DMS 273 treated with DMSO at 0.1 percent for 48 hours (cell line): Measurements from ENCODE around the gene PGBD5.
A peak's percentile ranks its signal among the peaks of the same experiment; 100 is the strongest.
"Not testable (repeated sequence)": the region's sequence is repeated elsewhere in the genome, so short reads cannot be mapped to it uniquely, and the experiment has no call there.

Experiments
- DNase-seq: peaks from one replicate; lab custom pipeline; 2025; lab: John Stamatoyannopoulos, UW

Gene PGBD5, protein sequence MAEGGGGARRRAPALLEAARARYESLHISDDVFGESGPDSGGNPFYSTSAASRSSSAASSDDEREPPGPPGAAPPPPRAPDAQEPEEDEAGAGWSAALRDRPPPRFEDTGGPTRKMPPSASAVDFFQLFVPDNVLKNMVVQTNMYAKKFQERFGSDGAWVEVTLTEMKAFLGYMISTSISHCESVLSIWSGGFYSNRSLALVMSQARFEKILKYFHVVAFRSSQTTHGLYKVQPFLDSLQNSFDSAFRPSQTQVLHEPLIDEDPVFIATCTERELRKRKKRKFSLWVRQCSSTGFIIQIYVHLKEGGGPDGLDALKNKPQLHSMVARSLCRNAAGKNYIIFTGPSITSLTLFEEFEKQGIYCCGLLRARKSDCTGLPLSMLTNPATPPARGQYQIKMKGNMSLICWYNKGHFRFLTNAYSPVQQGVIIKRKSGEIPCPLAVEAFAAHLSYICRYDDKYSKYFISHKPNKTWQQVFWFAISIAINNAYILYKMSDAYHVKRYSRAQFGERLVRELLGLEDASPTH

DNA sequence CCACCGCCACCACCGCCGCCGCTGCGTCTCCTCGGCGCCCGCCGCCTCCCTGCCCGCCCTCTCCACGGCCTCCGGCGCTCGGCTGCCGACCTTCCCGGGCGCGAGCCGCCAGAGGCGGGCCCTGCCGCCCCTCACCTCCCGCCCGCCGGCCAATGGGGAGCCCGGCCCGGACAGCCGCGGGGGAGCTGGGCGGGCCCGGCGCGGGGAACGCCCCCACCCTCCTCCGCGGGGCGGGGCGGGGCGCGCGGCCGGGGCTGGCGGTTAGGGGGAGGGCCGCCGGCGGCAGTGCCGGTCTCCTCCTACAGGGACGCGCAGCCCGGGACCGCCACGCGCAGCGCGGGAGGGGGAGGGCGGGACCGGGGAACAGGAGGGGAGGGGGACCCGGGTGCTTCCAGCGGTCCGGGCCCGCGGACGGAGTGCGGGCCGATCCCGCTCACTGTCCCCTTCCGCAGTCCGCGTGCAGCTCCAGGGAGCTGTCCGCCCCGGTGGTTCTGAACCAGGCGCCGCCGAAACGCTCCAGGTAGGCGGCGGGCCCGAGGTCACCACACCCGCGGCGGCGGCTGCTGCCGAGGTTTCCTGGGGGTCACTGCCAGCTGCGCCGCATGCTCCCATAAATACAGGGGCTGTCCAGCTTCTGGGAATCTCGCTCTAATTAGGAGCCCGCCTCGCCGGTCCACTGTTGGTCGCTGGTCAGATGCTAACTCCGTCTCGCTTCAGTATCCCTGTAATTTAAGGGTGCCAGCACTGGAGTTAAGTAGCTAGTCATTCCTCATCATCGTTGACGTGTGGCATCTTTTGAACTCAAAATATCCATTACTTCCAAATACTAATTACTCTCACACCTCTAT lies at the start of gene PGBD5:
Gene PGBD5, minus strand, starts transcription at position 87 of the 848 bp plus-strand sequence. CDS start 404 bp downstream, outside the sequence.
- DNase-seq, result peak; percentile 54

DNA sequence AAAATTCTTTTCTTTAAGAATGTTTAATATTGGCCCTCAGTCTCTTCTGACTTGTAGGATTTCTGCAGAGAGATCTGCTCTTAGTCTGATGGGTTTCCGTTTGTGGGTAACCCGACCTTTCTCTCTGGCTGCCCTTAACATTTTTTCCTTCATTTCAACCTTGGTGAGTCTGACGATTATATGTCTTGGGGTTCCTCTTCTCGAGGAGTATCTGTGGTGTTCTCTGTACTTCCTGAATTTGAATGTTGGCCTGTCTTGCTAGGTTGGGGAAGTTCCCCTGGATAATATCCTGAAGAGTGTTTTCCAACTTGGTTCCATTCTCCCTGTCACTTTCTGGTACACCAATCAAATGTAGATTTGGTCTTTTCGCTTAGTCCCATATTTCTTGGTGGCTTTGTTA lies 48.8 kb upstream of the PGBD5 start:
- not testable (repeated sequence) for DNase-seq

DNA sequence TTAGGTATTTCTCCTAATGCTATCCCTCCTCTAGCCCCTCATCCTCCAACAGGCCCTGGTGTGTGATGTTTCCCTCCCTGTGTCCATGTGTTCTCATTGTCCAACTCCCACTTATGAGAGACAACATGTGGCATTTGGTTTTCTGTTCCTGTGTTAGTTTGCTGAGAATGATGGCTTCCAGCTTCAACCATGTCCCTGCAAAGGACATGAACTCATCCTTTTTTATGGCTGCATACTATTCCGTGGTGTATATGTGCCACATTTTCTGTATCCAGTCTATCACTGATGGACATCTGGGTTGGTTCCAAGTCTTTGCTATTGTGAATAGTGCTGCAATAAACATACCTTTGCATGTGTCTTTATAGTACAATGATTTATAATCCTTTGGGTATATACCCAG lies 44.6 kb upstream of the PGBD5 start:
- DNase-seq, result not testable (repeated sequence)

DNA sequence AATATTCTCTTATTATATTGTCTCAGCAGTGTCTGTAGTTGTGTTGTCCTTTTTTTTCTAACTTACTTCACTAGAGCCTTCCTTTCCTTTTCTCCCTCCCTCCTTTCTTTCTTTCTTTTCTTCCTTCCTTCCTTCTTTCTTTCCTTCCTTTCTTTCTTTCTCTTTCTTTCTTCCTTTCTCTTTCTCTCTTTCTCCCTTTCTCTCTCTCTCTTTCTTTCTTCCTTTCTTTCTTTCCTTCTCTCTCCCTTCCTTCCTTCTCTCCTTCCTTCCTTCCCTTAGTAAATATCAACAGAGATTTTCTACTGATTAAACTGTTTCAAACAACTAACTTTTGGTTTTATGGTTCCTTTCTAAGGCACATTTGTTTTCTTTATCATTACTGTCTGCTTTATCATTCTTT lies 43.1 kb upstream of the PGBD5 start:
- DNase-seq, result no peak

DNA sequence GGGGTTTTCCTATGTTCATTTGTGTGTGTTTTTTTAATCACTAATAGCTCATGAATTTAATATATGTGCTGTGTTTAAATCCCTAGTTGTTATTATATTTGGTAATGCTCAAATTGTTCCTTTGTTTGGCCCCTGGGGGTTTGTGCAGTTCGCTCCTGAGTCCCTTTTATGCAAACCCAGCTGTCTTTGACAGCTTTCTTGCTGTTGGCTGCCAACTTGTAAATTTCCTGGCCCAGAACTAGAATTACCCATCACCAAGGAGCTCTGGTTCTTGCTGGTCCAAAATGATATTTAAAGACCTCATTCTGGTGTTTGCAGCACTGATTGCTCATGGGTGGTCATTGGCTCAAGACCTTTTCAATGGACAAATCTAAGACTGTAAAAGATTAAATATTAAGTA lies 39.6 kb upstream of the PGBD5 start:
- peak; percentile 22 for DNase-seq

DNA sequence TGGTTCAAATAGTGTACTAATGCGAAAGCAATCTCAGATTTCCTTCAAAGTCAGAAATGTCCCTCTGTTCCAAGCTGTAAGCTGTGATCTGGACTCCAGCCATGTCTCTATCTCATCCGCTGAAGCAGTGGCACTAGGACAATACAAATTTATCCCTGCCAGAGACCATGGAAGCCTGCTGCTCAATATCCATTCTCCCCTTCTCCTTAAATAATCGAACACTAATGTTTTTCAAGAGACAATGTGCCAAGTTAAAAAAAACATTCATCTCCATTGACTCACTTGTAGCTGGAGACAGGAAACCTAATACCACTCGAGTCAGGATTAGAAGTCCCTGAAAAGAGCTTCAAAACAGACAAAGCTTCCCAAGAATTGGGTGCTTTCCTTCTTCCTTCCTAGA lies 38.5 kb upstream of the PGBD5 start:
- DNase-seq, result no peak

DNA sequence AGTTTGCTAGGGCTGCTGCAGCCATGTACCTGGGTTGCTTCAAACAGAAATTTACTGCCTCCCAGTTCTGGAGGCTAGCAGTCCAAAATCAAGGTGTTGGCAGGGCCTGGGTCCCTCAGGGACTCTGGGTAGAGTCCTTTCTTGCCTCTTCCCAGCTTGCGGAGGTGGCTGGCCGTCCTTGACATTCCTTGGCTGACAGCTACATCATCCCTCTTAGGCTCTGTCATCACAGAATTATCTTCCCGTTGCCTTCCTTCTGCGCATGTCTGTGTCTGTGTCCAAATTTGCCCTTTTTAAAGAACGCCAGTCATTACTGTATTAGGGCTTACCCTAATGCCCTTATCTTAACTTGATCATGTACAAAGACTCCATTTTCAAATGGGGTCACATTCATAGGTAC lies 37.6 kb upstream of the PGBD5 start:
- DNase-seq, result no peak

DNA sequence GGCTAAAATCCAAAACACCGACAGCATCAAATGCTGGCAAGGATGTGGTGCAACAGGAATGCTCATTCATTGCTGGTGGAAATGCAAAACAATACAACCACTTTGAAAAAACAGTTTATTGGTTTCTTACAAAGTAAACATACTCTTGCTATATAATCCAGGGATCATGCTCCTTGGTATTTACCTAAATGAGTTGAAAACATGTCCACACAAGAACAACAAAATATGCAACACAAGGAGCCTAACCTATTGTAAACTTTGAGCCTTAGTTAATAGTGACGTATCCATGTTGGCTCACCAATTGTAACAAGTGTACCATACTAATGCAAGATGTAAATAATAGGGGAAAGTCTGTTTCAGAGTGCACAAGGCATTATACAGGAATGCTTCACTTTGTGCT lies 37.2 kb upstream of the PGBD5 start:
- DNase-seq, result no peak

DNA sequence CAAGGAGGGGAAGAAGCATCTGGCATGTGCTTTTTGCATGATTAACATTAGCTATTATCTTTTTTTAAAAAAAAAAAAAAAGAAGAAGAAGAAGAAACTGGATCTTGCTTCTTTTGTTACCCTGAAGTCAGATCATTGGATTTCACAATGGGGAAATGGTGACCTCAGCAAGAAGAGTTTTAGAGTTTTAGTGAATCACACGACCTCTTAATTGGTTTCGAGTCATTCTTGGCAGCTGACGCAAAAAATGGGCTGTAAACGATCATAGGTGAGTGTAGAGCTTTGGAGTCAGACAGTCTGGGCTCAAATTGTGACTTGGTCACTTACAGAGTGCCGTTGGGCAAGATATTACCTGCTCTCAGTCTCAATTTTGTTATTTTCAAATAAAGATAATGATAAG lies 33.3 kb upstream of the PGBD5 start:
- peak; percentile 11 for DNase-seq

DNA sequence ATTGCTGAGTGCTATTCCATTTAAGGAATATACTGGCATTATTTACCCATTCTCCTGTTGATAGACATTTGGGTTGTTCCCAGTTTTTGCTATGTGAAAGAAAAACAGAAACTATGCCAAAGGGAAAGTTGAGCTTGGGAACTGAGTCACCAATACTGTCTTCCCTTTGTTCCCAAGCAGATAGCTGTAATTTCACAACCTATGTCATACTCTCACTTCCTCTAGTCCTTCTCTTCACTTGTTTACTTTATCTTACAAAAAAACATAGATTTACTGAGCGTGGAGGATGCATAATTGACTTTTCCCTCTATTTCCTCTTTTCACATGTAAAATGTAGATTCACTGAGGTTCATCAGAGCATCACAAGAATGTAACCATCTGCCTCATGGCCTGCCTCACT lies 32.4 kb upstream of the PGBD5 start:
- no peak for DNase-seq

DNA sequence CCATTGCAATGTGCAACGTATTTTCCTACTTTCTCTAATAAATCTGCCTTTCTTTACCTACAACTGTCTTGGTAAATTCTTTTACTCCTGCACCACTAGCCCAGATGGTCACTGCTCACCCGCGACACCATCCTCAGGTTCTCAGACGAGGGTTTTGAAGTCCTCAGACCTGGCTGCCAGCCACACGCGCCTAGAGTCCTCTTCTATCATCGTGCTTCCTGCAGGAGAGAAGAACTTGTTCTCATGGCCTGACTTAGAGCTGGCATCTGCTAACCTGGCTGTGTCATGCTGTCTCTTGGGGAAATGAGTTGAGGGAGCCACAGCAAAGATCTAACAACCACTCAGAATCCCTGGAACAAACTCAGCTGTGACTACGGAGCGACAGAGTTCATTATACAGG lies 30.3 kb upstream of the PGBD5 start:
- peak; percentile 10 for DNase-seq

DNA sequence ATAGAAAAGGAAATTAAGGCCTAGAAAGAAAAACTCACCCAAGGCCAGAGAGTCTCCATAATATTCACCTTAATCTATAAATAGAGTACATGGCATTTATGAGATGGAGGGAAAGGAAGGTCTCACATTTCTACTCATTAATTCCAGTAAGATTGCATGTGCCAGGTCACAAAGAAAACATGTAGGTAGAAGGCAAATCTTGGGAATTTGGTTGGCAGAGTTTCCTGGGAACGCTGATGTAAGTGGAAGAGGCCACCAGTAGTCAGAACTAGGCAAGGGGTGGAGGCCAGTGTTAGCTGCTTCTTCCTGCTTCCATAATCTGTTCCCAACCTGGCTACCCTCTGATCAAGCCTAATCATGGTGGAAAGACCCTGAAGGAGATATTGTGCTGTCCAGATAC lies 29.2 kb upstream of the PGBD5 start:
- no peak for DNase-seq

DNA sequence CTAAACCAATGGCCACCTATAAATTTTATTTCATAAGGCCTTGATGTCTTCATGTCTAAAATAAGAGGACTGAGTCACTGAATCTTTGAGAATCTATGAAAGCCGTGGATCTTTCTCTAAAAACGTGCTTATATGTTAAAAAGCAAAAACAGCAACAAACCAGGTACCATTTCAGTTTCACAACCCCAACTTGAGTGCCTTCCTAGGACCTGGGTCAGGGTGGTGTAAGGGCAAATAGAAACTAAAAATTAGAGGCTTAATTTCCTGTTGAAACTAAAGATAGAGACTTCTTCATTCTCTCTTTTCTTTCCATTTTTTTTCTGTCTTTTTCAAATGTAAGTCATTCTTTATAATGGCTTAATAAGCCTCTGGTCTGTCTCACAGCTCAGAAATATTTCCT lies 27.2 kb upstream of the PGBD5 start:
- DNase-seq, result no peak

DNA sequence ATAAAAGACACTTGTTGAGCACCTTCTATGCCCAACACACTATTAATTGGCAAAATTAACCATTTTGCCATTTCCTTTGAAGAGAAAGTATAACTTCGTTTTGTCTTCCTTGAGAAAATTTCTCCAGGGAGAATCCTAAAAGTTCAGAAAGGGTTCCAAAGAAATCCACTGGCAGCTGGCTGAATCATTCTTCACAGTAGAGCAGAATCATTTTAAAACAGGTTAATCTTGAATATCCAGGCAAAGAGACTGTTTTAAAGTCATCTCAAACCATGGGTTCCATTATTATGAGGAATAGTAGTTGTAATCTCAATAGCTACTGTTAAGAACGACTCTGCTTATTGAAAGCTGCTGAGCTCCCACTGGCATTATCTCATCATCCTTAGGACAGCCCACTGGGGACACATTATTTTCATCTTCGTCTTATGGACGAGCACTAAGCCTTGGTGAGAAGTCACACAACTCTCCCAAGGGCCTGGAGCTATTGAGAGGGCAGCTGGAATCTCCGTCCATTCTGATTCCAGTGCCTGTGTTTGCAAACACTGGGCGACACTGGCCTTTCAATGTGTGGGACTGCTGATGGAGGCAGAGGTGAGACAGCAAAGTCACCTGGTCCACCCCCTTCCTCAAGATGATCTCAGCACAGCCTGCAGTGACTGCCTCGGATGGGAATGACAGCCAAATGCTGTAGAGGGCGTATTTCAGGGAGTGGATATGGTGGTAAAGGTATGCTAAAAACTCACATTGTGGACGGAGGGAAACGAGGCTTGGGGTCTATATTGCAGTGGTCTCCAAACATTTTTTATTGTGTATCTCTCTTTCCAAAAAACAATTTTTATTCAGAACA lies 15.3 kb upstream of the PGBD5 start:
- DNase-seq, result no peak

DNA sequence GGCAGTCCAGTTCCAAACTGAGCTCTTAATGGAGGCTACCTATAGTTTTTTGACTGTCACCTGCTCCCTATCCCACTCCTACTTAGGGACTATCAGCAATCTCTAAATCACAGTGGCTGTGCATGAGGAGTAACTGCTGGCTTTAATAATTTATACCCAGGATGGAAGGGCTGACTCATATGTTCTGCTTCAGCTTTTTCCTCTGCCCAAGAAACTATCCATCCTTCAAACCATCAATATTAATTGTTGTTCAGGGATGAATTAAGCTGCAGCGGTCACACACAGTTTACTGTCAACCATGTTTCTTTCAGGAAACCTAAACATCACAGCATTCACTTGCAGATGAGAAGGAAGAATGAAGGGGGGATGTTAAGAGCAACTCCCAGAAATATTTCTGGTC lies 9.0 kb upstream of the PGBD5 start:
- no peak for DNase-seq

DNA sequence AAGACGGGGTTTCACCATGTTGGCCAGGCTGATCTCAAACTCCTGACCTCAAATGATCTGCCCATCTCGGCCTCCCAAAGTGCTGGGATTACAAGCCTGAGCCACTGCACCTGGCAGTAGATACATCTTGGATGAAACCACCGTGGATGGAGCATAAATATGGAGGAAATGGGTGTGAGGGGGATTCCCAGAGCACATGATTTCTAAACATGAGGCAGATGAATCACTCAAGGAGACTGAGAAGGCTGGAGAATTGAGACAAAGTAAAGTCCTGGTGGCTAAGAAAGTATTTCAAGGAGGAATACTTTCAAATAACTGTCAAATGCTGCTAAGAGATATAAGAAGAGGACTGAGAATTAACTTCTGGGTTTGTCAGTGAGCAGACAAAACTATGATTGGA lies 5.4 kb upstream of the PGBD5 start:
- no peak for DNase-seq

DNA sequence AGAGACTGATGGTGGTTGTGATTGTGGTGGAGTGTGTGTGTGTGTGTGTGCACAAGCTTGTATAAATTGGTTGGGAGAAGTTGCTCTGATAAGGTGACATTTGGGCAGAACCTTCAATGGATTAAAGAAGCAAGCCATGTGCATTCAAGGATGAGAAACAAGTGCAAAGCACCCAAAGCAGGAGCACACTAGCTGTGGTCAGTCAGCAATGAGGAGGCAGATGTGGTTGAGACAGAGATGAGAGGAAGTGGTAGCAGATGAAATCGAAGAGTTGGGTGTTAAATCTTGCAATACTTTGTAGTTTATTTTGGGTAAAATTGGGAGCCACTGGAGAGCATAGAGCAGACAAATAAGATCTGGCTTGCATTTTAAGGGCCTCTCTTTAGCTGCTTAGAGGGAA lies 4.4 kb upstream of the PGBD5 start:
- DNase-seq, result no peak

DNA sequence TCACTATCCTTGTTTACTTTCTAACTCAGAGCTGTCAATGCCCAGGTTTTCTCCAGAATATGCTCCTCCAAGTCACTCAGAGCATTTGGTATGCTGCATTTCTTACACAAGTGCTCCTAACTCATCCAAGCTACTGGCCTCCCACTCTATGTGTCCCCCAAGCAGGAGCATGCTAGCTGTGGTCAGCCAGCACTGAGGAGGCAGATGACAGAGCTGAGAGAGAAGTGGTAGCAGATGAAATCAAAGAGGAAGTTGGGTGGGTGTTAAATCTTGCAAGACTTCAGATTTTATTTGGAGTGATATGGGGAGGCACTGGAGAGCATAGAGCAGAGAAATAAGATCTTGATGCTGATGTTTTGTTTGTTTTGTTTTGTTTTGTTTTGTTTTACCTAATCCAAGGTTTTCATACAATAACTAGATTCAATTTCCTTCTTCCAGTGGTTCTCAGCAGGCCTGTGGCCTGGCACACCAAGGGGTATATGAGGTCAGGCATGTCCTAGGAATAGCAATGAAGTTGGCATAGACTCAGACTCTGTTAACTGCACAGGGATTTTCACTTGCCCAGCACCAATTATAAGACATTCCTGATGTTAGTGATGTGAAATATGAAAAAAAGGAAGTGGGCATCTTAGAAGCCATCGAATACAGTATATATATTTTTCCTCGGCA lies 3.1 kb upstream of the PGBD5 start:
- DNase-seq, result no peak

DNA sequence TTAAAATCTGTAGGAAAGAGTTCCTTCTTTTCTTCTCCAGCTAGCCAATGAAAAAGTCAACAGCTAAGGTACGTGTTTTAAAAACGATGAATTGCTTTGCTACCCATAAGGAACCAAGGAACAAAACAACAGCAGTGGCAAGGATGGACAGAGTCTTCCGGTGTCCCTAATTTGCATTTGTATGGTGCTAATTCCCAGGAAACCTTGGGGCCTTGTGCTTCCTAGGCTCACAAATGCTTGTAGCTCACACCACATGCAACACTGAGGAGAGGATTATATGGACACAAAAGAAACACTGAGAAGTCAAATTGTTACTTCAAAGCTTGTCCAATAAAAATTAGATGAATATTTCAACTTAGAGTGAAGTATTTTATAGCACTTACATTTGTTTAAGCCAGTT lies 1.8 kb upstream of the PGBD5 start:
- no peak for DNase-seq

DNA sequence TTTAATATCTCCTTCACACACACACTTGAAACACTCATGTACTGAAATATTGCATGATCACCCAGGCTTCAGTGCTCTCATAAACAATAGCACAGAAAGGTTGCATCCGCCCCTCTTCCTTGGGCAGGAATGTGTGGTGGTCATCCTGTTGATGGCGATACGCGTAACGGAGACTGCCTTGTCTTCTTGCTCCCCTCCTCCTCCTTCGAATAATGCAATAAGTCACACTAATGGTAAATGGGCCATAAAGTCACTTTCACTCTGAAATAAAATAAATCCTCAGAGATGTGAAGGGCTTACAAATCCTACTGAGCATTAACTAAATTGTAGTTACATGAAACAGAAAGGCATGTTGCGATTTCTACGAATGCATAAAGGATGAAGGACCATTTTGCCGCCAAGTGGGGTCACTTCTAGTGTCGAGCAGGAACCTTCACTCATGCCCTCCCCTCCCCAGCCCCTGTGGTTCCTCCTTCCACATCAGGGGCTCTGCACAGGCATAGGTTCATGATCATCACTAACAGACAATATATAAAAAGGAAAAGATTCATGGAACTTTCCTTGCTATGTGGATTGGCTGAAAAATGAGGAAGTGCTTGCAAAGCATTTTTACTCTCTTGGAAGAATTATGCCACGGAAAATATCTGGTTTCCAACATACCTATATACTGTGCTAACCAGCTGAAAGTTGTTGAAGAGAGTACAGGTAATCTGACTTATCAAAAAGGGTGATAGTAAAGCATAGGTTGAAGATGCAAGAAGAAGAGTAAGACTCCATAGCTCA lies 1.2 kb upstream of the PGBD5 start:
- no peak for DNase-seq
